Ascending aorta (tissue), 2 donors: ENCODE measurements around the gene SULT1A3. TPM values are rescaled to one million over a fixed set of nuclear protein-coding genes. Genes with fewer than 3 reads are reported as not detected.
"Not testable (repeated sequence)": the region's sequence is repeated elsewhere in the genome, so short reads cannot be mapped to it uniquely, and the experiment has no call there.

ENCODE experiments used
- DNase-seq, 2 donors: peaks; one replicate each; pipeline ENCODE4 v3.0.0-alpha.2; 2019; ENCODE audit warnings: low spot score in 2 of 2
- H3K27ac ChIP-seq, 2 donors: fragments of 200-600 bp; sonication (generic); one replicate each; pipeline ENCODE4 v1.5.1; 2016 to 2017; ENCODE audit warnings: mild to moderate bottlenecking in 1 of 2
- H3K27me3 ChIP-seq: fragments of 200-600 bp; sonication (generic); one replicate; pipeline ENCODE4 v1.5.1; 2017
- H3K36me3 ChIP-seq, 2 donors: fragments of 200-600 bp; sonication (generic); one replicate each; pipeline ENCODE4 v1.5.1; 2016
- H3K4me1 ChIP-seq, 2 donors: fragments of 200-600 bp; sonication (generic); one replicate each; pipeline ENCODE4 v1.5.1; 2016 to 2017; ENCODE audit warnings: mild to moderate bottlenecking in 1 of 2
- H3K4me3 ChIP-seq, 2 donors: fragments of 200-600 bp; sonication (generic); one replicate each; pipeline ENCODE4 v1.5.1; 2016 to 2017; ENCODE audit warnings: mild to moderate bottlenecking in 1 of 2
- H3K9me3 ChIP-seq, 2 donors: fragments of 200-600 bp; sonication (generic); one replicate each; pipeline ENCODE4 v1.5.1; 2016
- intact Hi-C: fragments of 100-400 bp; cut with DNase I; formaldehyde crosslinking; loops from one replicate; pipeline ENCODE4 v1.15.1; 2023
- total RNA-seq: library from RNA; depleted of rRNA; stranded (reverse); fragments of >200 nt; gene quantifications from one replicate; pipeline ENCODE4 v1.1.0, GENCODE V29; 2016
- TF ChIP-seq, protein P1 (sequence below), 3 experiments: fragments of 200-600 bp in 2 of 3; fragments of 450-650 bp in 1 of 3; sonication (generic) in 2 of 3; IDR thresholded peaks; one replicate each; pipeline ENCODE4 v1.5.1; 2016 to 2019; ENCODE audit warnings: antibody characterized with exemption in 3 of 3, mild to moderate bottlenecking in 1 of 3, moderate library complexity in 1 of 3

Gene SULT1A3
- total RNA-seq, 1 donor from 2014 or later, result 14.8 TPM

DNA sequence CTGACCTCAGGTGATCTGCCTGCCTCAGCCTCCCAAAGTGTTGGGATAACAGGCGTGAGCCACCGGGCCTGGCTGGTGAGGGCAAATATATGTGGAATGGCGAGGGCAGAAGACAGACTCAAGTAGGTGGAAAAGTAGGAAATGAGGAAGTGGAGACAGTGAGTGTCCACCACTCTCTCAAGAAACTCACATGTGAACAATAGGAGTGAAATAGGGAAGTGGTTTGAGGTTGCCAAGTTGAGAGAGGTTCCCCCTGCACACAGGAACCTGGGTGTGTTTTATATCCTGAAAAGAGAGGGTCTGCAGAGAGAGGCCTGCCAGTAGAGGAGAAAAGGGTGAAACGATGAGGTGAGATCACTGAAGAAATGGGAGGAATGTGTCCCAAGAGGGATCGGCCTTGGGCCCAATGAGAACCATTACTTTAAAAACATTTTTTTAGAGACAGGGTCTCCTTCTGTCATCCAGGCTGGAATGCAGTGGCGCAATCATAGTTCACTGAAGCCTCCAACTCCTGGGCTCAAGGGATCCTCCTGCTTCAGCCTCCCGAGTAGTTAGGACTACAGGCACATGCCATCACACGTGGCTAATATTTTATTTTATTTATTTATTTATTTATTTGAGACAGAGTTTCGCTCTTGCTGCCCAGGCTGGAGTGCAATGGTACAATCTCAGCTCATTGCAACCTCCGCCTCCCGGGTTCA lies 32.7 kb upstream of the SULT1A3 start:
- Histone ChIP-seq H3K9me3 (no peaks in the 10 kb centered on the region), H3K36me3 (no peaks in the 10 kb centered on the region), H3K27me3 (no peaks in the 10 kb centered on the region), H3K4me1 (no peaks in the 10 kb centered on the region), H3K27ac (no peak overlapping the region), H3K4me3 (no peak overlapping the region)
- no peak for DNase-seq
- TF ChIP-seq, protein P1, sequence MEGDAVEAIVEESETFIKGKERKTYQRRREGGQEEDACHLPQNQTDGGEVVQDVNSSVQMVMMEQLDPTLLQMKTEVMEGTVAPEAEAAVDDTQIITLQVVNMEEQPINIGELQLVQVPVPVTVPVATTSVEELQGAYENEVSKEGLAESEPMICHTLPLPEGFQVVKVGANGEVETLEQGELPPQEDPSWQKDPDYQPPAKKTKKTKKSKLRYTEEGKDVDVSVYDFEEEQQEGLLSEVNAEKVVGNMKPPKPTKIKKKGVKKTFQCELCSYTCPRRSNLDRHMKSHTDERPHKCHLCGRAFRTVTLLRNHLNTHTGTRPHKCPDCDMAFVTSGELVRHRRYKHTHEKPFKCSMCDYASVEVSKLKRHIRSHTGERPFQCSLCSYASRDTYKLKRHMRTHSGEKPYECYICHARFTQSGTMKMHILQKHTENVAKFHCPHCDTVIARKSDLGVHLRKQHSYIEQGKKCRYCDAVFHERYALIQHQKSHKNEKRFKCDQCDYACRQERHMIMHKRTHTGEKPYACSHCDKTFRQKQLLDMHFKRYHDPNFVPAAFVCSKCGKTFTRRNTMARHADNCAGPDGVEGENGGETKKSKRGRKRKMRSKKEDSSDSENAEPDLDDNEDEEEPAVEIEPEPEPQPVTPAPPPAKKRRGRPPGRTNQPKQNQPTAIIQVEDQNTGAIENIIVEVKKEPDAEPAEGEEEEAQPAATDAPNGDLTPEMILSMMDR (IDR thresholded peaks at IDR 0.05), result no peak
- intact Hi-C loops, result no loop called here

- H3K4me1 ChIP-seq, H3K4me3 ChIP-seq, DNase-seq, H3K9me3 ChIP-seq, H3K27me3 ChIP-seq, H3K36me3 ChIP-seq, intact Hi-C loops, H3K27ac ChIP-seq: not testable (repeated sequence)
These were observed 30.3 kb upstream of the SULT1A3 start for GRCh38 chr16:30168746-30169145.

DNA sequence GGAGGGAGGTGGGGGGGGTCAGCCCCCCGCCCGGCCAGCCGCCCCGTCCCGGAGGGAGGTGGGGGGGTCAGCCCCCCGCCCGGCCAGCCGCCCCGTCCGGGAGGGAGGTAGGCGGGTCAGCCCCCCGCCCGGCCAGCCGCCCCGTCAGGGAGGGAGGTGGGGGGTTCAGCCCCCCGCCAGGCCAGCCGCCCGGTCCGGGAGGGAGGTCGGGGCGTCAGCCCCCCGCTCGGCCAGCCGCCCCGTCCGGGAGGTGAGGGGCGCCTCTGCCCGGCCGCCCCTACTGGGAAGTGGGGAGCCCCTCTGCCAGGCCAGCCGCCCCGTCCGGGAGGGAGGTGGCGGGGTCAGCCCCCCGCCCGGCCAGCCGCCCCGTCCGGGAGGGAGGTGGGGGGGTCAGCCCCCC lies 29.6 kb upstream of the SULT1A3 start:
- H3K9me3 ChIP-seq, DNase-seq, intact Hi-C loops, H3K27me3 ChIP-seq, H3K4me3 ChIP-seq, H3K27ac ChIP-seq, H3K4me1 ChIP-seq, H3K36me3 ChIP-seq: not testable (repeated sequence)

DNA sequence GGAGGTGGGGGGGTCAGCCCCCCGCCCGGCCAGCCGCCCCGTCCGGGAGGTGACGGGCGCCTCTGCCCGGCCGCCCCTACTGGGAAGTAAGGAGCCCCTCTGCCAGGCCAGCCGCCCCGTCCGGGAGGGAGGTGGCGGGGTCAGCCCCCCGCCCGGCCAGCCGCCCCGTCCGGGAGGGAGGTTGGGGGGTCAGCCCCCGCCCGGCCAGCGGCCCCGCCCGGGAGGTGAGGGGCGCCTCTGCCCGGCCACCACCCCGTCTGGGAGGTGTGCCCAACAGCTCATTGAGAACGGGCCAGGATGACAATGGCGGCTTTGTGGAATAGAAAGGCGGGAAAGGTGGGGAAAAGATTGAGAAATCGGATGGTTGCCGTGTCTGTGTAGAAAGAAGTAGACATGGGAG lies 28.9 kb upstream of the SULT1A3 start:
- DNase-seq, H3K4me3 ChIP-seq, intact Hi-C loops: not testable (repeated sequence)

GRCh38 chr16:30173054-30173453 lies 26.0 kb upstream of the SULT1A3 start:
- no peak overlapping the region for H3K4me3 ChIP-seq
- intact Hi-C loops, result no loop called here
- H3K9me3 ChIP-seq, result no peaks in the 10 kb centered on the region
- TF ChIP-seq, protein P1 (IDR thresholded peaks at IDR 0.05), result no peak
- H3K27me3 ChIP-seq, result no peaks in the 10 kb centered on the region
- no peaks in the 10 kb centered on the region for H3K36me3 ChIP-seq
- DNase-seq, result no peak
- H3K27ac ChIP-seq, result no peak overlapping the region
- H3K4me1 ChIP-seq, result no peaks in the 10 kb centered on the region

More for the DNA sequence above, 28.9 kb upstream of the SULT1A3 start:
- not testable (repeated sequence) for H3K36me3 ChIP-seq, H3K27ac ChIP-seq, H3K4me1 ChIP-seq, H3K9me3 ChIP-seq, H3K27me3 ChIP-seq

DNA sequence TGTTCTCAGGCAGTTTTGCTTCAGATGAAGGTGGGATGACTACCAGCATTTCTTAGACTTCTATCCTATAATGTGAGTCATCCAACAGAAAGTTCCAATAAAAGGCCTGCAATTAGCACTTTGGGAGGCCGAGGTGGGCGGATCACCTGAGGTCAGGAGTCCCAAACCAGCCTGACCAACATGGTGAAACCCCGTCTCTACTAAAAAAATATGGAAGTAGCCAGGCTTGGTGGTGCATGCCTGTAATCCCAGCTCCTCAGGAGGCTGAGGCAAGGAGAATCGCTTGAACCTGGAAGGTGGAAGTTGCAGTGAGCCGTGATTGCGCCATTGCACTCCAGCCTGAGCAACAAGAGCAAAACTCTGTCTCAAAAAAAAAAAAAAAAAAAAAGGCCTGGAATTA lies 22.2 kb upstream of the SULT1A3 start:
- intact Hi-C loops, DNase-seq: not testable (repeated sequence)

DNA sequence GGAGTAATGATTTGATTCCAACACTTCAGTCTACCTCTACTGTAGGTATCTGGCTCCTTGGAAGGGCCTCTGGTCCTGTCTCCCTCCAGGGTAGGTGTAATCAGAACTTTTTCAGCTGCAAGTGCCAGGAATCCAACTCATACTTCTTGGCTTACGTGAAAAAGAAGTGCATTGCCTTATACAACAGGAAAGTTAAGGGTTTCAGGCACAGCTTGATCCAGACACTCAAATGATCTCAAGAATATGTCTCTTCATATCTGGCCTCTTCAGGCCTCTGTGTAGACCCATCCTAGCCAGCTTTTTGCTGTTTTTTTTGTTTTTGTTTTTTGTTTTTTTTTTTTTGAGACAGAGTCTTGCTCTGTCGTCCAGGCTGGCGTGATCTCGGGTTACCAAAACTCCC lies 19.9 kb upstream of the SULT1A3 start:
- TF ChIP-seq, protein P1 (IDR thresholded peaks at IDR 0.05), result no peak
- Histone ChIP-seq H3K4me1 (peaks cover 3 to 9% of the 10 kb centered on the region in 2 donors), H3K4me3 (no peak overlapping the region), H3K36me3 (no peaks in the 10 kb centered on the region), H3K27me3 (no peaks in the 10 kb centered on the region), H3K9me3 (no peaks in the 10 kb centered on the region), H3K27ac (no peak overlapping the region)
- intact Hi-C loops, result no loop called here
- DNase-seq, result no peak

More for the DNA sequence above, 22.2 kb upstream of the SULT1A3 start:
- H3K4me3 ChIP-seq, H3K27me3 ChIP-seq, H3K4me1 ChIP-seq, H3K36me3 ChIP-seq, H3K27ac ChIP-seq, H3K9me3 ChIP-seq: not testable (repeated sequence)

- Histone ChIP-seq H3K4me1 (peaks cover 3 to 9% of the 10 kb centered on the region in 2 donors), H3K27ac (no peak overlapping the region), H3K9me3 (no peaks in the 10 kb centered on the region), H3K4me3 (no peak overlapping the region), H3K27me3 (no peaks in the 10 kb centered on the region), H3K36me3 (no peaks in the 10 kb centered on the region)
- intact Hi-C loops, result loop anchor here (5.0 kb wide), 2 partner anchors 58 to 88 kb away; partner anchors contain the start of genes MAPK3 and TBX6
- TF ChIP-seq, protein P1 (IDR thresholded peaks at IDR 0.05), result no peak
- DNase-seq, result no peak
These were observed 19.1 kb upstream of the SULT1A3 start for GRCh38 chr16:30179931-30180330.
